SK-N-SH (cell line): Measurements from ENCODE around the gene KCNIP4.

Experiments used
- CHD2 ChIP-seq: fragments of 150-350 bp; IDR thresholded peaks from 2 replicates; pipeline ENCODE4 v1.6.1; 2018; ENCODE audit warnings: low read length; ENCODE audit not compliant: partially characterized antibody
- CTCF ChIP-seq: fragments of 200-600 bp; sonication (generic); IDR thresholded peaks from 2 replicates; pipeline ENCODE4 v1.6.1; 2017; ENCODE audit warnings: antibody characterized with exemption, mild to moderate bottlenecking, moderate library complexity
- SMC3 ChIP-seq: IDR thresholded peaks from 2 replicates; pipeline ENCODE4 v1.6.1; 2012; ENCODE audit warnings: low read depth, low read length, improper control_type of control experiment

DNA sequence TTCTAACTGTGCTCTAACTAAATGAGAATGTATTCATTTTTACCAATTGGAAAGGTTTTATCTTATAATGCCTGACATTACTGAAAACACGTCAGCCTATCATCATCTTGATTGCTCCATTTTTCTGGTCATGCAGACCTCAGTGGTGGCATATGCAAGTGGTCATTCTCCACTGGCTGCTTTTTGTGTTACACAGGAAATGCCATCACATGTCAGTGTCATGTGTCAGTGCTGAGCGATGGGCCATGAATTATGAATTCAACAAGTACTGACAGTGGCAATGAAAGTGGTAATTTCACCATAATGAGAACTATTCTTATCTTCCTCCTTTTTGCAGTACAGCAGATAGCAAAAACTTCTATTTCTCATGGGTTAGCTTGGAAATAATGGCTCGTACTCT, 1057.8 kb downstream of the KCNIP4 start:
- TF ChIP-seq CHD2 (no peak), CTCF (no peak), SMC3 (no peak)
